ENCODE measurements around the gene PRKD2. TPM values are rescaled to one million over a fixed set of nuclear protein-coding genes. Genes with fewer than 3 reads are reported as not detected.

Gene PRKD2
- total RNA-seq, 4 donors from 2014 or later, result 52.6 to 120 (median 66.7) TPM

GRCh38 chr19:46665072-46665471 lies 51.8 kb downstream of the PRKD2 start:
- TF ChIP-seq, protein P1, sequence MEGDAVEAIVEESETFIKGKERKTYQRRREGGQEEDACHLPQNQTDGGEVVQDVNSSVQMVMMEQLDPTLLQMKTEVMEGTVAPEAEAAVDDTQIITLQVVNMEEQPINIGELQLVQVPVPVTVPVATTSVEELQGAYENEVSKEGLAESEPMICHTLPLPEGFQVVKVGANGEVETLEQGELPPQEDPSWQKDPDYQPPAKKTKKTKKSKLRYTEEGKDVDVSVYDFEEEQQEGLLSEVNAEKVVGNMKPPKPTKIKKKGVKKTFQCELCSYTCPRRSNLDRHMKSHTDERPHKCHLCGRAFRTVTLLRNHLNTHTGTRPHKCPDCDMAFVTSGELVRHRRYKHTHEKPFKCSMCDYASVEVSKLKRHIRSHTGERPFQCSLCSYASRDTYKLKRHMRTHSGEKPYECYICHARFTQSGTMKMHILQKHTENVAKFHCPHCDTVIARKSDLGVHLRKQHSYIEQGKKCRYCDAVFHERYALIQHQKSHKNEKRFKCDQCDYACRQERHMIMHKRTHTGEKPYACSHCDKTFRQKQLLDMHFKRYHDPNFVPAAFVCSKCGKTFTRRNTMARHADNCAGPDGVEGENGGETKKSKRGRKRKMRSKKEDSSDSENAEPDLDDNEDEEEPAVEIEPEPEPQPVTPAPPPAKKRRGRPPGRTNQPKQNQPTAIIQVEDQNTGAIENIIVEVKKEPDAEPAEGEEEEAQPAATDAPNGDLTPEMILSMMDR (IDR thresholded peaks at IDR 0.05), result no peak
- TF ChIP-seq POLR2A (IDR thresholded peaks at IDR 0.05), result no peak
- H3K4me3 ChIP-seq (ENCODE audit: low read depth, poor library complexity, severe bottlenecking), result no peak overlapping the region
- DNase-seq (ENCODE audit: low spot score in 2 of 2), result no peak
- intact Hi-C loops (cut with DNase I; ENCODE audit: low total_unique reads), result loop anchor here (10.0 kb wide), 2 partner anchors 50 to 130 kb away; no protein-coding TSS in a partner anchor
- 81 to 90% methylated on average over 8 of the region's 8 CpGs for WGBS, 2 donors

DNA sequence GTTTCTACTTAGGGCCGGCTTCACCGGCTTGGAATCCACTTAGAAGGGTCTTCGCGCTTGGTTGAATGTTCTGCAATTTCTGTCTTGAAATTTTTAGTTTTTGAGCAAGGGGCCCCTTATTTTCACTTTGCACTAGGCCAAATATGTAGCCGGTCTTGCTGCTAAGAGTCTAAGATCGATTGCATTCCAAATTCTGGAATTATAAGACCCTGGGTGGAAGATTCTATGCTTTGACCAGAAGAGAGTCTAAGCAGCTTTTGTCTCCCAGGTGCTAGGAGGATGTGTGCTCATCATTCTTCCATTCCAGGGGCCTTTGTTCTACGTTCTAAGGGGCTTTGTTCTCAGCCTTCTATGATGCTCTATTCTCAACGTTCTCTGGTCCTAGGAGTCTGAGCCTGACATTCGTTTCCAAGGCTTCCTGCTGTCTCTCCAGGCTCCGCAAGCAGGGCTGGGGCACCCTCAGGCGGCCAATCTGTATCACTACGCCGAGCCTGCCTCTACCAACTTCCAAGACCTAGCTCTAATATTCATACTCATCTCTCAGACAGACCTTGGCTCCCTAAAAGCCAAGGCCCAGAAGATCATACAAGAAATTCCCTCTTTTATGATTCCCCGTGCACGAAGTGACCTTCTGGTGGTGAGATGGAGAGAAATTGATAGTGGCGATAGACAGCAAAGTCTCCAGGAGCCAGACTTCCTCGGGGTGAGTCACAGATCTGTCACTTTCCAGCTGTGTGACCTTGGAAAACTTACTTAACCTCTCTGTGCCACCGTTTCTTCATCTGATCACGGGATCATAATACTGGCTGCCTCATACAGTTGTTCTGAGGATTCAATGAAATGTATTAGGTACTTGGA lies 55.0 kb downstream of the PRKD2 start:
- WGBS, 2 donors, result 5 to 6% methylated on average over 19 of the region's 19 CpGs
- TF ChIP-seq POLR2A (IDR thresholded peaks at IDR 0.05), result no peak
- TF ChIP-seq, protein P1 (IDR thresholded peaks at IDR 0.05), result peak in 1 of 3 donors; percentile 95
- H3K4me3 ChIP-seq (ENCODE audit: low read depth, poor library complexity, severe bottlenecking), result no peak overlapping the region
- intact Hi-C loops (cut with DNase I; ENCODE audit: low total_unique reads), result loop anchor here (10.0 kb wide), 2 partner anchors 47 to 127 kb away; no protein-coding TSS in a partner anchor
- DNase-seq (ENCODE audit: low spot score in 2 of 2), result peak; percentile 81 to 96

DNA sequence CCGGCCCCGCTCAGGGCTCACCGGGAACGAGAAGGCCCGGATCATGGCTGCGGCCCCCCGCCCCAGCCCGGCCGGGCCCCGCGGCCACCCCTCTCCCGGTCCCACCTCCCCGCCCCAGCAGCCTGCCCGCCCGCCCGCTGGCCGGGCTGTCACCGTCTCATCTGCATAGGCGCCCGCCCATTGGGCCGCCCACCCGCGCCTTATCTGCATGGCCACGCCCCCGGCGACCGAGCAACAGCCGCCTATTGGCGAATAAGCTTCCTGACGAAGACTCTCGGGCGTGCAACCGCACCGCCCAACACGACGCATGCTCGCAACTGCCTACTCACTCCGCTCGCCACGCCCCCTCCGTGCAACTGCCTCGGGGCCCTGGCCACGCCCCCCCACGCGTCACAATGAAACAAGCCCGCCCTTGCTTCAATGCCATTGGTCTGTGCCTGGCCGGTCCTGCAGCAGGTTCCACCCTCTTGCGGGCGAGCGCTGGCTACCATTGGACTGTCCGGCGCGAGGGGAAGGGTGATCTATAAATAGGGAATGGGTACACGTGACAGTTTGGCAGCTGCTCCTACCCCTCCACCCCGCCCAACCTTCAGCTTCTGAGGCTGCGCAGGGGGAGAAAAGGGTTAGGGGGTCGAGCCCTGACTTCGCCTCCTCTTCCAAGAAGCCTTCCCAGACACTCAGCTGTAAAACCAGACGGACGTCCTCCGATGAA lies 55.7 kb downstream of the PRKD2 start, which contains the start of gene DACT3:
DACT3 (minus strand) TSS at position 163 of the 712 bp plus-strand sequence; CDS start at position 45, 118 bp downstream.
- H3K4me3 ChIP-seq (ENCODE audit: low read depth, poor library complexity, severe bottlenecking), result peak within 1 kb of the TSS; percentile 21
- TF ChIP-seq, protein P1 (IDR thresholded peaks at IDR 0.05), result no peak
- TF ChIP-seq POLR2A (IDR thresholded peaks at IDR 0.05), result no peak
- peak; percentile 100 for DNase-seq (ENCODE audit: low spot score in 2 of 2)
- intact Hi-C loops (cut with DNase I; ENCODE audit: low total_unique reads), result loop anchor here (10.0 kb wide), 2 partner anchors 46 to 126 kb away; no protein-coding TSS in a partner anchor
- 0 to 1% methylated on average over 34 to 38 of the region's 61 CpGs for WGBS, 2 donors

- TF ChIP-seq, protein P1 (IDR thresholded peaks at IDR 0.05), result no peak
- TF ChIP-seq POLR2A (IDR thresholded peaks at IDR 0.05), result no peak
- DNase-seq (ENCODE audit: low spot score in 2 of 2), result no peak
- 1 to 2% methylated on average over 28 to 33 of the region's 40 CpGs for whole genome bisulfite sequencing, 2 donors
- intact Hi-C loops (cut with DNase I; ENCODE audit: low total_unique reads), result loop anchor here (10.0 kb wide), 2 partner anchors 46 to 126 kb away; no protein-coding TSS in a partner anchor
- H3K4me3 ChIP-seq (ENCODE audit: low read depth, poor library complexity, severe bottlenecking), result peak overlapping the region; percentile 21
Measured at GRCh38 chr19:46660551-46661019, 56.3 kb downstream of the PRKD2 start.

DNA sequence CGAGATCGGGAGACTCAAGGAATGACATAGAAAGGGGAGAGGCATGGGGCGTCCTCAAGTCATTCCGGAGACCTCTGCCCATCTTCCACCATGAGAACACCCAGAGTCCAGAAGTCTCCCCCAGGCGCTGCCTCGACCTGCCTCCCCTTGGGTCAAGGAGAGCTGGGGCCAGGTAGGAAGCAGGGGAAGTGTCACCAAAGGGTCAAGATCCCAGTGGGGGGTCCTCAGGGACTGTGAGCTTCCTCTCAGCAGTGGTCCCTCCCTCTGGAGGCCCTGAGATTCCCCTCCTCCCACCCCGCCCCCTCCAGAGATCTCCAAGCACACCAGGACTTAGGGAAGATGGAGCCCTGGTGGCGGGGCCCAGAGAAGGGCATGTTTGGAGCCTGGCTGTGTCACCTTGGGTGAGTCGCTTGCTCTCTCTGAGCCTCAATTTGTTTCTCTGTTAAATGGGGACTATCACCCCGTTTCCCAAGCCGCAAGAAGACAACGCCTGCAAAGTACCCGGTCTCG lies 56.9 kb downstream of the PRKD2 start:
- WGBS, 2 donors, result 5 to 7% methylated on average over 14 of the region's 14 CpGs
- intact Hi-C loops (cut with DNase I; ENCODE audit: low total_unique reads), result loop anchor here (10.0 kb wide), 2 partner anchors 45 to 125 kb away; no protein-coding TSS in a partner anchor
- TF ChIP-seq, protein P1 (IDR thresholded peaks at IDR 0.05), result no peak
- TF ChIP-seq POLR2A (IDR thresholded peaks at IDR 0.05), result no peak
- DNase-seq (ENCODE audit: low spot score in 2 of 2), result no peak
- no peak overlapping the region for H3K4me3 ChIP-seq (ENCODE audit: low read depth, poor library complexity, severe bottlenecking)
